Activated CD8-positive, alpha-beta T cell treated with anti-CD3 and anti-CD28 coated beads for 36 hours (primary cell): ENCODE results near the gene SEC61B. TPM values are rescaled to one million over a fixed set of nuclear protein-coding genes. Genes with fewer than 3 reads are reported as not detected.

Source experiments
- ATAC-seq: fragments of 200-7000 bp; cut with Tn5 transposase; one replicate; pipeline ENCODE4 v1.10.0; 2021; ENCODE audit warnings: mild to moderate bottlenecking, moderate library complexity
- CTCF ChIA-PET: fragments of 350-600 bp; sonication (Branson Sonifier 250); formaldehyde crosslinking; loops from one replicate; lab custom pipeline; 2021; ENCODE audit warnings: antibody characterized with exemption; lab: Charles Lee
- POLR2A ChIA-PET: fragments of 350-600 bp; sonication (Branson Sonifier 250); formaldehyde crosslinking; loops from one replicate; lab custom pipeline; 2021; ENCODE audit warnings: antibody characterized with exemption; lab: Charles Lee
- DNase-seq: peaks from one replicate; pipeline ENCODE4 v3.0.0-alpha.2; 2020
- H3K27ac Mint-ChIP-seq: one replicate; pipeline ENCODE4 v1.8.0; 2021; ENCODE audit warnings: mild to moderate bottlenecking, mixed read lengths
- H3K27me3 Mint-ChIP-seq: one replicate; pipeline ENCODE4 v1.8.0; 2021; ENCODE audit warnings: mixed read lengths
- H3K36me3 Mint-ChIP-seq: one replicate; pipeline ENCODE4 v1.8.0; 2021; ENCODE audit warnings: low read depth, mixed read lengths
- H3K4me1 Mint-ChIP-seq: one replicate; pipeline ENCODE4 v1.8.0; 2021; ENCODE audit warnings: low read depth, mixed read lengths
- H3K4me3 Mint-ChIP-seq: one replicate; pipeline ENCODE4 v1.8.0; 2021; ENCODE audit warnings: mild to moderate bottlenecking, moderate library complexity, mixed read lengths
- H3K9me3 Mint-ChIP-seq: one replicate; pipeline ENCODE4 v1.8.0; 2021; ENCODE audit warnings: mixed read lengths
- intact Hi-C: fragments of 100-400 bp; cut with micrococcal nuclease; formaldehyde crosslinking; loops from one replicate; pipeline ENCODE4 v1.10.0; 2022
- total RNA-seq, 2 experiments: library from RNA; stranded (reverse); gene quantifications; one replicate each; pipeline ENCODE4 v1.2.3, GENCODE V29; 2021
- TF ChIP-seq, protein P1 (sequence below): fragments of 200-600 bp; IDR thresholded peaks from one replicate; pipeline ENCODE4 v1.8.0; 2022; ENCODE audit warnings: antibody characterized with exemption, mild to moderate bottlenecking

SEC61B gene
- total RNA-seq, 2 experiments from 2014 or later: 140 to 149 TPM

DNA sequence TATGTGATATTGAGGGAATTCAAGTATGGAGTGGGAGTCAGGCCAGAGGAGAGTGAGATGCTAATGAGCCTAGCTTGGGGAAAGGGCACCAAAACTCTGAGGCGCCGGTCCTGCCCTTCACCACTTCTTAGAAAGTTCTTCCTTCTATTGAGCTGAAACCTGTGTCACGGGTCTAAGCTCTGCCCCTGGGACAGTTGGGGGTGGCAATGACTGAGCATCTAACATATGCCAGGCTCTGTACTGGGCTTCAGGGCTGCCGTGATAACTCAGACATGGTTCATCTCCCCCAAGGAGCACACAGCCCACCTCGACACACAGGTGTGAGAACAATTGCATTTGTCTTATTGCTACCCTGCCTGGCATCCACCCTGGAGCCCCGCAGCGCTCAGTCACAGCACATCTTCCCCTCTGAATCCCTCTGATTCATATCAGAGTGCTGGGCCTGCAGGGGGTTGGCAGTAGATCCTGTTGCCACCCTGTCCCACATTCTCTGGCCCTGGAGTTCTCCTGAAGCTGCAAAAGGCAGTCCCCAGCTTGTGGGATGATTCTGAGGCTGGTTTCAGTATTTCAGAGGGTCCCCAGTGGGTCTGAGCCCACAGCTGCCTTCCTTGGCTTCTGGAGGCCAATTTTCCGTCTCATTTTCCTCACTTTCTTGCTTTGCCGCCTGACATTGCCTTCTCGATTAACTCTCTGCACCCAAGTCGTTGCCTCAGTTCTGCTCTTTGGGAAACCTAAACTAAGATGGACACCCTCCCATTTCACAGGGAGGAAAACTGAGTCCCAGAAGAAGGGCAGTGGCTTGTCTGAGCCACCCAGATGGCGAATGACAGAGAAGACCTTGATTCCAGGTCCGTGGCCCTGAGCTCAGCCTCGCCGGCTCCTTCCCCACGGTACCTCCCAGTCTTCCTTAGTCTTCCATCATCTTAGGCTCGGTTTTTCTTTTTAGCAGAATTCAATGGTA is 42.9 kb upstream of the SEC61B start:
- DNase-seq (peak; percentile 31), ATAC-seq (no peak)
- H3K36me3 Mint-ChIP-seq: no peaks in the 10 kb centered on the region
- no peaks in the 10 kb centered on the region for H3K9me3 Mint-ChIP-seq
- peaks cover 67% of the 10 kb centered on the region for H3K4me1 Mint-ChIP-seq
- peak overlapping the region; percentile 44 for H3K27ac Mint-ChIP-seq
- H3K4me3 Mint-ChIP-seq: no peak overlapping the region
- CTCF ChIA-PET: interaction anchor here (1.0 to 1.9 kb wide), 5 partner anchors 12 to 87 kb away, joined by 3 to 6 read pairs (median 4); no protein-coding TSS in a partner anchor
- POLR2A ChIA-PET: interaction anchor here (0.6 to 1.3 kb wide), 2 partner anchors 14 to 19 kb away, joined by 3 to 4 read pairs; no protein-coding TSS in a partner anchor
- TF ChIP-seq, protein P1, sequence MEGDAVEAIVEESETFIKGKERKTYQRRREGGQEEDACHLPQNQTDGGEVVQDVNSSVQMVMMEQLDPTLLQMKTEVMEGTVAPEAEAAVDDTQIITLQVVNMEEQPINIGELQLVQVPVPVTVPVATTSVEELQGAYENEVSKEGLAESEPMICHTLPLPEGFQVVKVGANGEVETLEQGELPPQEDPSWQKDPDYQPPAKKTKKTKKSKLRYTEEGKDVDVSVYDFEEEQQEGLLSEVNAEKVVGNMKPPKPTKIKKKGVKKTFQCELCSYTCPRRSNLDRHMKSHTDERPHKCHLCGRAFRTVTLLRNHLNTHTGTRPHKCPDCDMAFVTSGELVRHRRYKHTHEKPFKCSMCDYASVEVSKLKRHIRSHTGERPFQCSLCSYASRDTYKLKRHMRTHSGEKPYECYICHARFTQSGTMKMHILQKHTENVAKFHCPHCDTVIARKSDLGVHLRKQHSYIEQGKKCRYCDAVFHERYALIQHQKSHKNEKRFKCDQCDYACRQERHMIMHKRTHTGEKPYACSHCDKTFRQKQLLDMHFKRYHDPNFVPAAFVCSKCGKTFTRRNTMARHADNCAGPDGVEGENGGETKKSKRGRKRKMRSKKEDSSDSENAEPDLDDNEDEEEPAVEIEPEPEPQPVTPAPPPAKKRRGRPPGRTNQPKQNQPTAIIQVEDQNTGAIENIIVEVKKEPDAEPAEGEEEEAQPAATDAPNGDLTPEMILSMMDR: no peak
- no peaks in the 10 kb centered on the region for H3K27me3 Mint-ChIP-seq
- intact Hi-C loops: no loop called here

DNA sequence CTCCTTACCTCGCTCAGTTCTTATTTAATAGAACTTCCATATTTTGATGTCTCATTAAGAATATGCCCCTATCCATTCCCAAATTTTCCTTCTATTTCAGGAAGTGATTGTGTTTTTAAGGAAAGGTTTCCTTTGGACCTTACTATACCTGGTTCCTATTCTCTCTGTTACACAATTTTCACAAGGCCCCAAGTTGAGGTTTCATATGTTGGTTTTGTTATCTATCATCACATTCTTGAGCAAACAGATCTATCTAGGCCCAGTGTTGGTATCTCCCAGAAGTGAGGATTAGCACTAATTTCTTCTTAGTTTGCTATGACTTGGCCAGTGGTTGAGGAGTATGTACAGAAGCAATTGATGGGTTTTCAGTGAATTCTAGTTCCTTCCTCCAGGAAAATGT is 41.9 kb upstream of the SEC61B start:
- ATAC-seq: peak; percentile 45
- no peaks in the 10 kb centered on the region for H3K9me3 Mint-ChIP-seq
- H3K4me3 Mint-ChIP-seq: peak overlapping the region; percentile 14
- intact Hi-C loops: loop anchor here (2.0 to 10.0 kb wide), 4 partner anchors 42 to 835 kb away; partner anchors contain the start of genes ALG2, NR4A3 and SEC61B
- ChIA-PET CTCF (interaction anchor here (1.0 kb wide), 1 partner anchor 16 kb away, joined by 3 read pairs; no protein-coding TSS in a partner anchor), POLR2A (no interaction called here)
- peaks cover 74% of the 10 kb centered on the region for H3K4me1 Mint-ChIP-seq
- no peaks in the 10 kb centered on the region for H3K36me3 Mint-ChIP-seq
- TF ChIP-seq, protein P1: no peak
- H3K27me3 Mint-ChIP-seq: no peaks in the 10 kb centered on the region
- peak overlapping the region; percentile 94 for H3K27ac Mint-ChIP-seq
- no peak for DNase-seq

DNA sequence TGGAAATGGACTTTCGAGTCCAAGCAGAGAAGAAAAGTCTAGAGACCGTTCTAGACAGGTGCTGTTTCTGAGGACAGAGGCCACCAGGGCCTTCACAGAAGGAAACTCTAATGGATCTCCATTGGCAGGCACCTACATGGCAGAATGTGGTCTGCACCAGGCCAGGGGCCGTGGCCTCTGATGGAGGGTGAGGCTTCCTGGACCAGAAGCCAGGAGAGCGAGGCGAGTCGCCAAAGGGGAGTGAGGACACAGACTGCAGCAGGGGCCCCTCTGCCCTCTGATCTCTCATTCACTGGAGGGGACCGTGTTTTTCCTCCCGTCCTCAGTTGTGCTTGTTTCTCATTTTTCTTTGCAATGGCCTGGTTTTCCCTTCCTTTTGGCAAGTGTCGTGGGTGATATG is 41.4 kb upstream of the SEC61B start:
- TF ChIP-seq, protein P1: no peak
- Mint-ChIP-seq H3K36me3 (no peaks in the 10 kb centered on the region), H3K27ac (peak overlapping the region; percentile 94), H3K4me3 (no peak overlapping the region), H3K9me3 (no peaks in the 10 kb centered on the region), H3K4me1 (peaks cover 75% of the 10 kb centered on the region), H3K27me3 (no peaks in the 10 kb centered on the region)
- DNase-seq (peak; percentile 49), ATAC-seq (peak; percentile 12)
- CTCF ChIA-PET: interaction anchor here (7.2 kb wide), 1 partner anchor 16 kb away, joined by 76 read pairs; no protein-coding TSS in a partner anchor
- POLR2A ChIA-PET: interaction anchor here (0.6 to 1.5 kb wide), 2 partner anchors 24 to 42 kb away, joined by 3 to 5 read pairs; partner anchors contain the start of genes ALG2 and SEC61B
- intact Hi-C loops: loop anchor here (2.0 to 10.0 kb wide), 4 partner anchors 42 to 834 kb away; partner anchors contain the start of genes ALG2, NR4A3 and SEC61B

DNA sequence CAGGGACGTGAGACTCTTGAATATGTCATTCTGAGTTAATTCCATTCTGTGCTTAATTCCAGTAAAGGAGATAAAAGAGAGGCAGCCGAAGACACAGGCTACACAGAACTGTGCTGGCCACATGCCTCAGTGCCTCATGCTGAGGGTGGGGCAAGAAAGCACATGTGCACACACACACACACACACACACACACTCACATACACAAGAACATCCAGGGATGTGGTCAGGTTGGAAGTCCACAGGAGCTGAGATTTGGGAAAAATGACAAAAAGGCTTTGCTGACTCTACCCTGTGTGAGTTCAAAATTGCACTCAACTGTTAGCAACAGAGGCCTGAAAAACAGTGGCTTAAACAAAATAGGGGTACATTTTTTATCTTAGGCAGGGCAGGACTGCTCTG is 40.9 kb upstream of the SEC61B start:
- intact Hi-C loops: loop anchor here (2.0 to 10.0 kb wide), 4 partner anchors 41 to 834 kb away; partner anchors contain the start of genes ALG2, NR4A3 and SEC61B
- Mint-ChIP-seq H3K9me3 (no peaks in the 10 kb centered on the region), H3K4me3 (peak overlapping the region; percentile 16), H3K27me3 (no peaks in the 10 kb centered on the region), H3K36me3 (no peaks in the 10 kb centered on the region), H3K27ac (peak overlapping the region; percentile 94), H3K4me1 (peaks cover 75% of the 10 kb centered on the region)
- ATAC-seq: no peak
- CTCF ChIA-PET: interaction anchor here (1.0 to 7.2 kb wide), 3 partner anchors 16 to 181 kb away, joined by 3 to 76 read pairs (median 4); no protein-coding TSS in a partner anchor
- no peak for DNase-seq
- POLR2A ChIA-PET: interaction anchor here (0.6 to 2.2 kb wide), 4 partner anchors 8 to 41 kb away, joined by 3 to 10 read pairs (median 4); partner anchors contain the start of genes ALG2 and SEC61B
- TF ChIP-seq, protein P1: no peak
